ENCODE measurements around the gene DOP1B.

Gene DOP1B

DNA sequence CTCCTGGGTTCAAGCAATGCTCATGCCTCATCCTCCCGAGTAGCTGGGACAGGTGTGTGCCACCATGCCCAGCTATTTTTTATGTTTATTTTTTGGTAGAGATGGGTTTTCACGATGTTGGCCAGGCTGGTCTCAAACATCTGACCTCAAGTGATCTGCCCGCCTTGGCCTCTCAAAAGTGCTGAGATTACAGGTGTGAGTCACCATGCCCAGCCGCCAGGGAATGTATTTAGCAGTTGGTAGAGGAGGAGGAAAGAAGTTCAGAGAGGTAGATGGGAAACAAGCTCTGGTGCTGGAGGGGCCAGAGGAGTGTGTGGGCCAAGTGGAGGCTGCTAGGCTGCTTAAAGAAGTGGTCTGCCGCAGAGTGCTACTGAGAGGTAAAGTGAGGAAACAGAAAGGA is 6.0 kb downstream of the DOP1B start:
- no peaks in the 10 kb centered on the region for H4K20me1 ChIP-seq (ENCODE audit: low read depth, low read length)
- H3K27me3 ChIP-seq (ENCODE audit: low read length), result no peaks in the 10 kb centered on the region
- H3K4me2 ChIP-seq (ENCODE audit: low read depth, low read length, poor library complexity, severe bottlenecking), result no peak overlapping the region
- no peak overlapping the region for H3K4me3 ChIP-seq (ENCODE audit: insufficient read depth, low read length, poor library complexity, severe bottlenecking)
- no peaks in the 10 kb centered on the region for H3K79me2 ChIP-seq (ENCODE audit: insufficient read depth, low read length)
- H3K9me2 ChIP-seq (replicated peaks; ENCODE audit: insufficient read depth, low read length), result no peaks in the 10 kb centered on the region
- no peaks in the 10 kb centered on the region for H3K36me3 ChIP-seq (ENCODE audit: low read length)
- H2AFZ ChIP-seq (ENCODE audit: low read depth, low read length, severe bottlenecking), result no peak overlapping the region
- no peak overlapping the region for H3K27ac ChIP-seq (ENCODE audit: low read depth, low read length)
- H3F3A ChIP-seq (ENCODE audit: insufficient read depth), result no peaks in the 10 kb centered on the region
- no peak overlapping the region for H3K9ac ChIP-seq (ENCODE audit: low read length)
- TF ChIP-seq, protein P1, sequence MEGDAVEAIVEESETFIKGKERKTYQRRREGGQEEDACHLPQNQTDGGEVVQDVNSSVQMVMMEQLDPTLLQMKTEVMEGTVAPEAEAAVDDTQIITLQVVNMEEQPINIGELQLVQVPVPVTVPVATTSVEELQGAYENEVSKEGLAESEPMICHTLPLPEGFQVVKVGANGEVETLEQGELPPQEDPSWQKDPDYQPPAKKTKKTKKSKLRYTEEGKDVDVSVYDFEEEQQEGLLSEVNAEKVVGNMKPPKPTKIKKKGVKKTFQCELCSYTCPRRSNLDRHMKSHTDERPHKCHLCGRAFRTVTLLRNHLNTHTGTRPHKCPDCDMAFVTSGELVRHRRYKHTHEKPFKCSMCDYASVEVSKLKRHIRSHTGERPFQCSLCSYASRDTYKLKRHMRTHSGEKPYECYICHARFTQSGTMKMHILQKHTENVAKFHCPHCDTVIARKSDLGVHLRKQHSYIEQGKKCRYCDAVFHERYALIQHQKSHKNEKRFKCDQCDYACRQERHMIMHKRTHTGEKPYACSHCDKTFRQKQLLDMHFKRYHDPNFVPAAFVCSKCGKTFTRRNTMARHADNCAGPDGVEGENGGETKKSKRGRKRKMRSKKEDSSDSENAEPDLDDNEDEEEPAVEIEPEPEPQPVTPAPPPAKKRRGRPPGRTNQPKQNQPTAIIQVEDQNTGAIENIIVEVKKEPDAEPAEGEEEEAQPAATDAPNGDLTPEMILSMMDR (IDR thresholded peaks at IDR 0.05; ENCODE audit: insufficient read depth, low read length, poor library complexity, severe bottlenecking), result no peak
- no peak for TF ChIP-seq EZH2phosphoT487 (conservative IDR thresholded peaks at IDR 0.05; ENCODE audit: low read length)
- H3K9me3 ChIP-seq (ENCODE audit: insufficient read depth, low read length), result no peaks in the 10 kb centered on the region

DNA sequence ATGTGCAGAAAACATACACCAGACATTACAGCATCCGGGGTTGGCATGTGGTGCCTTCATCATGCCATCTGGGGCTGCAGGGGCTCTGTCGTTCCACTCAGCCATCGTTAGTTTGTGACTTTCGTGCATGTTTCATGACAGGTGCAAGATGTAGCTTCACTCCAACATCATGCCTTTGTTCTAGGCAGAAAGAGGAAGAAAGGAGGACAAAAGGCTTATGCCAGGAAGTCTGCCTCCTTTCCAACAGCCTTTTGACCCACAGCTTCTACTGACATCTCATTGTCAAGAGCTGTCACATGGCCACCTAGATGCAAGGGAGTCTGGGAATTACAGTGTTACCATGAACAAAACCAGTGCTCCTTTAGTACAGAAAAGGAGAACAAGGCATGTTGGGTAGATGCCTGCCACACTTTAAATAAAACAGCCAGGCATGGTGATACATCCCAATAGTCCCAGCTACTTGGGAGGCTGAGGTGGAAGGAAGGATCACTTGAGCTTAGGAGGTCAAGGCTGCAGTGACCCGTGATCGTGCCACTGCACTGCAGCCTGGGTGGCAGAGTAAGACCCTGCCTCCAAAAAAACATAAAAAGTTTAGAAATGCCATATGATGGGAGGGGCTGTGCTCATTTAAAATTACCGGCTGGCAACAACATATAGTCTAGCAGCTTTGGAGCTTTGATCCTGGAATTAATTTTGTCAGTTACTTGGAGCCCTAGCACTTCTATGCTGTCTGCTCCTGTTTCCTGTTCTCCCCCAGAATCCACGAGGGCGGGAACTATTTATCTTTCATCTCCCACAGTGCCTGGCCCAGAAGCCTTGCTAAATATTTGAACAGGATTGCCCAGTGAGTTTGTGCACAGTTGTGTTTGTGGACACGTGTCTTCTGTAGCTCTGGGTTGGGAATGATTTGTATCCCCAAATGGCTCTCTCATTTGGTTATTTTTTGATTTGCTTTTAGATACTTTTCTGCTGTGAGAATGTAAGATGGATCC is 7.4 kb downstream of the DOP1B start:
- Histone ChIP-seq H3K27ac (ENCODE audit: low read depth, low read length) (no peak overlapping the region), H3K27me3 (ENCODE audit: low read length) (no peaks in the 10 kb centered on the region)

DNA sequence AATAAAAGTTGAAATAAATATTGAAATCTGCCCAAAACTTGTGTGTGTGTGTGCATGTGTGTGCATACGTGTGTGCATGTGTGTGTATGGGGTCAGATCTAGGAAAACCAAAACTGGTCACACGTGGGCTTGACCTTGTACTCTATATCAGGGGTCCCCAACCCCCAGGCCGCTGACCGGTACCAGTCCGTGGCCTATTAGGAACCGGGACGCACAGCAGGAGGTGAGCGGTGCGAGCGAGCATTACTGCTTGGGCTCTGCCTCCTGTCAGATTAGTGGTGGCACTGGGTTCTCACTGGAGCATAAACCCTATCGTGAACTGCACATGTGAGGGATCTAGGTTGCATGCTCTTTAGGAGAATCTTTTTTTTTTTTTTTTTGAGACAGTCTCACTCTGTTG is 8.7 kb downstream of the DOP1B start:
- TF ChIP-seq, protein P1 (IDR thresholded peaks at IDR 0.05; ENCODE audit: insufficient read depth, low read length, poor library complexity, severe bottlenecking), result no peak
- no peak for TF ChIP-seq EZH2phosphoT487 (conservative IDR thresholded peaks at IDR 0.05; ENCODE audit: low read length)
- H2AFZ ChIP-seq (ENCODE audit: low read depth, low read length, severe bottlenecking), result no peak overlapping the region
- no peak overlapping the region for H3K4me3 ChIP-seq (ENCODE audit: insufficient read depth, low read length, poor library complexity, severe bottlenecking)
- no peak overlapping the region for H3K27ac ChIP-seq (ENCODE audit: low read depth, low read length)
- H3K4me2 ChIP-seq (ENCODE audit: low read depth, low read length, poor library complexity, severe bottlenecking), result no peak overlapping the region
- H3K9me3 ChIP-seq (ENCODE audit: insufficient read depth, low read length), result no peaks in the 10 kb centered on the region
- H3K9me2 ChIP-seq (replicated peaks; ENCODE audit: insufficient read depth, low read length), result no peaks in the 10 kb centered on the region
- no peaks in the 10 kb centered on the region for H4K20me1 ChIP-seq (ENCODE audit: low read depth, low read length)
- no peaks in the 10 kb centered on the region for H3F3A ChIP-seq (ENCODE audit: insufficient read depth)
- H3K79me2 ChIP-seq (ENCODE audit: insufficient read depth, low read length), result no peaks in the 10 kb centered on the region
- no peak overlapping the region for H3K9ac ChIP-seq (ENCODE audit: low read length)
- H3K27me3 ChIP-seq (ENCODE audit: low read length), result no peaks in the 10 kb centered on the region
- no peaks in the 10 kb centered on the region for H3K36me3 ChIP-seq (ENCODE audit: low read length)

More for the DNA sequence above, 7.4 kb downstream of the DOP1B start:
- no peak overlapping the region for H3K4me3 ChIP-seq (ENCODE audit: insufficient read depth, low read length, poor library complexity, severe bottlenecking)
- H3K9ac ChIP-seq (ENCODE audit: low read length), result no peak overlapping the region
- no peak overlapping the region for H2AFZ ChIP-seq (ENCODE audit: low read depth, low read length, severe bottlenecking)
- H3K79me2 ChIP-seq (ENCODE audit: insufficient read depth, low read length), result no peaks in the 10 kb centered on the region
- no peaks in the 10 kb centered on the region for H3K9me2 ChIP-seq (replicated peaks; ENCODE audit: insufficient read depth, low read length)
- H3K4me2 ChIP-seq (ENCODE audit: low read depth, low read length, poor library complexity, severe bottlenecking), result no peak overlapping the region
- no peaks in the 10 kb centered on the region for H4K20me1 ChIP-seq (ENCODE audit: low read depth, low read length)
- no peaks in the 10 kb centered on the region for H3F3A ChIP-seq (ENCODE audit: insufficient read depth)
- H3K9me3 ChIP-seq (ENCODE audit: insufficient read depth, low read length), result no peaks in the 10 kb centered on the region
- TF ChIP-seq EZH2phosphoT487 (conservative IDR thresholded peaks at IDR 0.05; ENCODE audit: low read length), result no peak
- TF ChIP-seq, protein P1 (IDR thresholded peaks at IDR 0.05; ENCODE audit: insufficient read depth, low read length, poor library complexity, severe bottlenecking), result no peak
- H3K36me3 ChIP-seq (ENCODE audit: low read length), result no peaks in the 10 kb centered on the region

Data from SU-DHL-6 (cell line).